Astrocyte (in vitro differentiated cells and primary cell): ENCODE measurements around the gene ITK.

Experiments
- CTCF ChIP-seq: IDR thresholded peaks from 2 replicates; pipeline ENCODE4 v1.5.1; 2011; ENCODE audit warnings: low read depth, mild to moderate bottlenecking, inconsistent platforms, low read length, moderate library complexity; ENCODE audit not compliant: insufficient read depth
- EZH2 ChIP-seq: IDR thresholded peaks from 2 replicates; pipeline ENCODE4 v1.6.1; 2012; ENCODE audit warnings: mild to moderate bottlenecking, low read length, inconsistent platforms; ENCODE audit not compliant: insufficient read depth

DNA sequence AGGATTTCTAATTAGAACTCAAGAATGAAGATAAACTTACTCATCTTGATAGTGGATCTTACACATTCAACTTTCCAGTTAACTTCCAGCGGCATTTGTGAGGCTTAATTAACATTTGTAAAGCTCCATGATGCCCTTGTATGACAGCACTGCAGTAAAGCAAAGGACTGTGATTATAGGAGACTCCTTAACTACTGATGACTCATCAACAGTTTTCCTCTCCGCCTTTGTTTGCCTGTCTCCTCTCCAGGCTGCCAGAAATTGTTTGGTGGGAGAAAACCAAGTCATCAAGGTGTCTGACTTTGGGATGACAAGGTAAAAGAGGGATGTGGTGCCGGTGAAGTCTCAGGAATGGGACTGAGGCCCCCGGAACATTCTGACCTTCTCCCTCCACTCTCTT is 64.8 kb downstream of the ITK start:
- no peak for TF ChIP-seq CTCF
- no peak for TF ChIP-seq EZH2
